Measurements from ENCODE around the gene FNDC5. TPM values are rescaled to one million over a fixed set of nuclear protein-coding genes. Genes with fewer than 3 reads are reported as not detected.

FNDC5 gene
- polyA plus RNA-seq, 1 donor from 2014 or later = 21.6 TPM

DNA sequence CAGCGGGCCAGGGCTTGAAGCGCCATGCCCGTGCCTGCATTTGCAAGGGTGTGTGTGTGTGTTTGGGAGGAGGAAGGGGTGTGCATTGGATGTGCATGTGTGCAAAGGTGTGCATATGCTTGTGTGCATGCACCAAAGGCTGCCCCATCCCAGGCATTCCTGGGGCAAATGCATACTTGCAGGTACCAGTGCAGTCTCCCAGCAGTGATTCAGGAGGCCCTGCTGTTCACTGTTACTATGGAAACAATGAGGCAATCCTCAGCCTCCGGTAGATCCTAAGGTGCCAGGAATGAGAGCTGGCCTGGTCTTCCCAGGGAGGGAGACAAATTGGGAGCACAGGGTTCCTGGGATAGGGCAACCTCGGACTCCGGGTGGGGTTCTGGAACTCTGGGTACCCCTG, 7.5 kb upstream of the FNDC5 start:
- H3K27me3 ChIP-seq (ENCODE audit: insufficient read depth, low read depth, low read length) = no peaks in the 10 kb centered on the region
- peak overlapping the region; percentile 42 for H3K4me3 ChIP-seq (ENCODE audit: low read length)
- H3K9me2 ChIP-seq (ENCODE audit: insufficient read depth, low read length) = no peaks in the 10 kb centered on the region
- H3K36me3 ChIP-seq (ENCODE audit: insufficient read depth, low read length) = no peaks in the 10 kb centered on the region
- peak overlapping the region; percentile 35 for H3K27ac ChIP-seq (ENCODE audit: low read length)
- no peaks in the 10 kb centered on the region for H3K9me3 ChIP-seq (ENCODE audit: low read length)
- H3K9ac ChIP-seq (ENCODE audit: low read length) = peak overlapping the region; percentile 32
- H3K79me2 ChIP-seq (replicated peaks; ENCODE audit: insufficient read depth, low read length) = no peaks in the 10 kb centered on the region
- no peaks in the 10 kb centered on the region for H3F3A ChIP-seq (ENCODE audit: insufficient read depth, low read length, poor library complexity, severe bottlenecking)
- H2AFZ ChIP-seq (ENCODE audit: low read depth, low read length) = peak overlapping the region; percentile 34
- no peak for TF ChIP-seq EP300 (conservative IDR thresholded peaks at IDR 0.05; ENCODE audit: poor library complexity, severe bottlenecking)
- peak; percentile 72 for TF ChIP-seq REST (IDR thresholded peaks at IDR 0.05; ENCODE audit: borderline replicate concordance)
- TF ChIP-seq TAF1 (IDR thresholded peaks at IDR 0.05; ENCODE audit: low read depth) = no peak
- TF ChIP-seq POLR2AphosphoS5 (IDR thresholded peaks at IDR 0.05) = no peak
- no peak for TF ChIP-seq RAD21 (conservative IDR thresholded peaks at IDR 0.05)
- peak overlapping the region; percentile 28 for H3K4me2 ChIP-seq (ENCODE audit: low read length)
- no peaks in the 10 kb centered on the region for H4K20me1 ChIP-seq (ENCODE audit: insufficient read depth)

- no peaks in the 10 kb centered on the region for H3K79me2 ChIP-seq (replicated peaks; ENCODE audit: insufficient read depth, low read length)
- H2AFZ ChIP-seq (ENCODE audit: low read depth, low read length) = no peak overlapping the region
- peak overlapping the region; percentile 35 for H3K27ac ChIP-seq (ENCODE audit: low read length)
- H3K27me3 ChIP-seq (ENCODE audit: insufficient read depth, low read depth, low read length) = no peaks in the 10 kb centered on the region
- peak overlapping the region; percentile 42 for H3K4me3 ChIP-seq (ENCODE audit: low read length)
- H3F3A ChIP-seq (ENCODE audit: insufficient read depth, low read length, poor library complexity, severe bottlenecking) = no peaks in the 10 kb centered on the region
- no peak overlapping the region for H3K4me2 ChIP-seq (ENCODE audit: low read length)
- H4K20me1 ChIP-seq (ENCODE audit: insufficient read depth) = no peaks in the 10 kb centered on the region
- H3K9me3 ChIP-seq (ENCODE audit: low read length) = no peaks in the 10 kb centered on the region
- H3K9ac ChIP-seq (ENCODE audit: low read length) = peak overlapping the region; percentile 32
- no peaks in the 10 kb centered on the region for H3K9me2 ChIP-seq (ENCODE audit: insufficient read depth, low read length)
- no peak for TF ChIP-seq TAF1 (IDR thresholded peaks at IDR 0.05; ENCODE audit: low read depth)
- TF ChIP-seq CTCF (IDR thresholded peaks at IDR 0.05; ENCODE audit: poor library complexity, severe bottlenecking) = no peak
- no peak for TF ChIP-seq REST (IDR thresholded peaks at IDR 0.05; ENCODE audit: borderline replicate concordance)
- TF ChIP-seq EZH2 (IDR thresholded peaks at IDR 0.05; ENCODE audit: borderline replicate concordance, insufficient read depth, low read length, poor library complexity, severe bottlenecking) = no peak
- no peak for TF ChIP-seq MXI1 (conservative IDR thresholded peaks at IDR 0.05; ENCODE audit: poor library complexity, severe bottlenecking)
- no peak for TF ChIP-seq EP300 (conservative IDR thresholded peaks at IDR 0.05; ENCODE audit: poor library complexity, severe bottlenecking)
- no peak for TF ChIP-seq SMC3 (conservative IDR thresholded peaks at IDR 0.05; ENCODE audit: poor library complexity)
- TF ChIP-seq RAD21 (conservative IDR thresholded peaks at IDR 0.05) = no peak
- TF ChIP-seq POLR2AphosphoS5 (IDR thresholded peaks at IDR 0.05) = no peak
- H3K36me3 ChIP-seq (ENCODE audit: insufficient read depth, low read length) = no peaks in the 10 kb centered on the region
These were observed 6.7 kb upstream of the FNDC5 start for GRCh38 chr1:32877211-32878110.

Data from neural cell (in vitro differentiated cells).